Hematopoietic multipotent progenitor cell treated with erythropoietin and hydrocortisone succinate and interleukin-3 and kit ligand, for 8 days (in vitro differentiated cells): ENCODE results near the gene MARCHF10.

Experiments
- DNase-seq: peaks from one replicate; pipeline ENCODE4 v3.0.0-alpha.2; 2015

MARCHF10 gene

DNA sequence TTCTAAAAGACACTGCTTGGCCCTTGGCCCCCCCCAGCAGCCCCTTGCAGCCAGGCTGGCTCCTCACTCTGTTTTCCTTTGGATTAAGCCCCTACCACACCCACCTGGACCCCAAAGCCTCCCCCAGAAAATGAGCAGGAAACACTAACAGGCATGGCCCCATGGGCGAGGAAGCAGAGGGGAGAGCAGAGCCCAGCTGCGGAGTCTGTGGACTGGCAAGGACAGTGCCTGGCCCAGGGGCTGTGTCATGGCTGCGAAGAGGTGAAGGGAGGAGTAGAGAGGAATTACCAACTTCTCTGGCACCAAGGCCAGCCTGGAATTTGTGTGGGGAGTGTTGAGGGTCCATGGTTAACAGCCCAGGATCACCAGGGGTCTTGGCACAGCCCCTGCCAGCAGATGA lies 133.3 kb downstream of the MARCHF10 start:
- DNase-seq: no peak

DNA sequence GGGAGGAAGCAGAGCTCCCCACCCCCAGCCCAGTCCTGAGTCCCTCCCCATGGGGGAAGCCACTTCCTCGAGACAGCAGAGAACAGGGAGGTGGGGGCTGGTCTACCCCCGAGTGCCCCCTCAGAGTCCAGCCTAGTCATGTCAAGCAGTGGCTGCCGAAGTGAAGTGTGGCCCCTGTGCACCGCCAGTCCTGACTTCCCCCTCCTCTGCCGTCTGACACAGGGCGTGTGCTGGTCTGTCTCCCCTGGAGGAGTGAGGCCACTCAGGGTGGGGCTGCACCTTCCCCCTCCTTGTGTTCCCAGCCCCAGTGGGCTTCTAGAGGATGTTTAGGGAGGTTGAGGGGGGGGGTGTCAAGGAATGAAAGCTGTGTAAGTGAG lies 133.8 kb downstream of the MARCHF10 start:
- no peak for DNase-seq

DNA sequence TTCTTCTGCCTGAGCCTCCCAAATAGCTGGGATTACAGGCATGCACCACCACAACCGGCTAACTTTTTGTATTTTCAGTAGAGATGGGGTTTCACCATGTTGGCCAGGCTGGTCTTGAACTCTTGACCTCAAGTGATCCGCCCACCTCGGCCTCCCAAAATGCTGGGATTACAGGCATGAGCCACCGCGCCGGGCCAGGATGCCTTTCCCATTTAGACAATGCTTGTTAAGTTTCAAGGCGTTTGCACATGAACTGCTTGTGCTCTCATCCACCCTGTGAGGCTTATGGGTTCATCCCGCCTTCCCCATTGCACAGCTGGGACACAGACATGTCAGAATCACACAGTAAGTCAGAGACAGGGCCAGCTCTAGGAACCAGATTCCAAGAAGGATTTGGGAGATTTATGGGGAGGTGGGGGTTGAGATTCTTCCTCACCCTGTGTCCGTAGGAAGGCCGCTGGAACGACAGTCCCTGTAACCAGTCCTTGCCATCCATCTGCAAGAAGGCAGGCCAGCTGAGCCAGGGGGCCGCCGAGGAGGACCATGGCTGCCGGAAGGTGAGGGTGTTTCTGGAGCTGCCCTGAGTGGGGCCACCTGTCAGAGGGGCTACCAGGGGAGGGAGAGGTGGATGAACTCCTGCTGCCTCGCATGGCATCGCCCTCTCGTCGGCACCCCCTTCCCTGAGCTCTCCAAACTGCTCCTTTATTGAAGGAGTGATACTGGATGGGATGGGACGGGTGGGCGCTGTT lies 134.3 kb downstream of the MARCHF10 start:
- no peak for DNase-seq

GRCh38 chr17:62672957-62673356 lies 135.2 kb downstream of the MARCHF10 start:
- DNase-seq: no peak

- no peak for DNase-seq
Measured at GRCh38 chr17:62671553-62671952, 136.6 kb downstream of the MARCHF10 start.

DNA sequence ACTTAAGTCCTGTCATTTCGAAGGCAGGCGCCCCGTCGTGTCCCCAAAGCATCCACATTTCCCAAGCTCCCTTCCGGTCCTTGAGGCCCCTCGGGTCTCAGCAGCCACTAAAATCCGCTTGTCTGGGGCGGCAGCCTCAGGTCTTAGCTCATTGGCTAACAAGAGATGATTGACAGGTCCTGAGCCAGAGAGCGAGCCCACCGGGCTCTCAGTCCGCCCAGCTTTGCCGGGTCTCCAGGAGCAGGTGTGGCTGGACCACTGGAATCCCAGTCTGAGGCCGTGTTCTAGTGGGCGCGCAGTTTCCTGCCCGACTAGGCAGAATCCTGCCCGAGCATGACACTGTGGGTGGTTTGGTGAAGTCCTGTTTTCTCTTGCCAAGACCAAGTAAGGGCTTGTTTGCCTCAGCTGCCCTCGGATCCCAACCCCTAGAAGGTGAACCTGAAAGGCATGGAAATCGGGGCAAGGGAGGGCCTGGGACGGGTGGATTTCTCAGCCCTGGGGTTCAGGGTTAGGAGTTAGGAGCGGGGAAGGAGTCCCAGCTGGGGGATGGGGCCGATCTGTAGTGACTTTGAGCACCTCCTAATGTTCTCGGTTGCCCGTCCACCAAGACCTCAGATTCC lies 137.8 kb downstream of the MARCHF10 start:
- DNase-seq: no peak

DNA sequence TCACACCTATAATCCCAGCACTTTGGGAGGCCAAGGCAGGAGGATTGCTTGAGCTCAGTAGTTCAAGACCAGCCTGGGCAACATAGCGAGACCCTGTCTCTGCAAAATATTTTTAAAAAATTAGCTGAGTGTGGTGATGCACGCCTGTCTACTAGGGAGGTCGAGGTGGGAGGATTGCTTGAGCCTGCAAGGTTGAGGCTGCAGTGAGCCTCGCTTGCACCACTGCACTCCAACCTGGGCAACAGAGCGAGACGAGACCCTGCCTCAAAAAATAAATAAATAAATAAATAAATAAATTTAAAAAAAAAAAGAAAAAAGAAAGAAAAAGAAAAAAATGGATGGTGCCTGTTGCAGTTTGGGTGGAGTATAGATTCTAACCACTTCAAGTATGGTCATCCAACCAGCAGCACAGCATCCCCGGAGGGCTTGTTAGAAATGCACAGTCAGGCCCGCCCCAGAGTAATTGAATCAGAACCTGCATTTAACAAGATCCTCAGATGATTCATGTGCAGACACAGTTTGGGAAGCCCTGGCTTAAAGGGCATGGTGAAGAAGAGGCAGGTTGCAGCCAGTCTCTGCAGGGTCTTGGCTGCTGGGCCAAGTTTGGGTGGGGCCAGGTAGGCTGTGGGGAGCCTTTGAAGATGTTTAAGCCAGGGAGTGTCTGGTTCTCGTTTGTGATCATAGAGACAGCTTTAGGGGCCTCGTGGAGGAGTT lies 139.9 kb downstream of the MARCHF10 start:
- no peak for DNase-seq

GRCh38 chr17:62666801-62667591 lies 141.1 kb downstream of the MARCHF10 start:
- no peak for DNase-seq

GRCh38 chr17:62666061-62666800 lies 141.9 kb downstream of the MARCHF10 start:
- DNase-seq: no peak

DNA sequence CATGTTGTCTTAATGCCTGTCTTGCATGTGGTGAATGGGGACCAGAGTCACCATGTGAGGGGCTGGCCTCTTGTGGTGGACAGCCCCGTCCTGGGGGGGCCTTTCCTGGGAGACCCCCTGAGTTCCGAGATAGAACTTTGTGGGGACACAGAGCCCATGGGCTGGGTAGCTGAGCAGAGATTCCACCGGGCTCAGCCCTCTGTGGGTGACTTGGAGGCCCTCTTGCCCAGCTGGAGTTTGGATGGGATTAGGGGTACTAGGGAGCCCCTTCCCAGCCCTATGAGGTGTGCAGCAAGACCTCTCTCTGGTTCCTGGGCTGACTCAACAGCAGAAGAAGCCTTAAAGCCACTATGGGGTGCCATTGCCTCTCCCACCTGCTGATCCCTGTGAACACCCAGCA lies 142.5 kb downstream of the MARCHF10 start:
- no peak for DNase-seq

- no peak for DNase-seq
Measured at GRCh38 chr17:62664336-62665120, 143.6 kb downstream of the MARCHF10 start.

GRCh38 chr17:62663304-62663703 lies 144.8 kb downstream of the MARCHF10 start:
- DNase-seq: no peak

DNA sequence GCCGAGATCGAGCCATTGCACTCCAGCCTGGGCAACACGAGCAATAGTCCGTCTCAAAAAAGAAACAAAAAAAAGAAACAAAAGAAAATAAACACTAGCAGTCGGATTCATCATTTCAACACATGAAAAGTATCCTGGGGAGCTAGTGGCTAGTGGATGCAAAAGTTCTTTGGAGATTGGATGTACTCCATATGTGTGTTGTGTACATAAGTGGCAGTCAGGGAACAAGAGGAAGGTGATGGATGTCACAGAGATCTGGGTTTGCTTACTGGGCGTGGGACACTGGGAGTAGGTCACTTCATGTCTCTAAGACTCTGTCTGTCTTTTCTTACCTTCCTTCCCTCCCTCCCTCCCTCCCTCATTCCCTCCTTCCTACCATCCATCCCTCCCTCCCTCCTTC lies 145.3 kb downstream of the MARCHF10 start:
- DNase-seq: no peak

- no peak for DNase-seq
Measured at GRCh38 chr17:62661337-62661736, 146.8 kb downstream of the MARCHF10 start.

GRCh38 chr17:62660629-62661118 lies 147.4 kb downstream of the MARCHF10 start:
- no peak for DNase-seq

- no peak for DNase-seq
Measured at GRCh38 chr17:62658136-62658920, 149.8 kb downstream of the MARCHF10 start.

- no peak for DNase-seq
Measured at GRCh38 chr17:62657690-62658089, 150.4 kb downstream of the MARCHF10 start.

DNA sequence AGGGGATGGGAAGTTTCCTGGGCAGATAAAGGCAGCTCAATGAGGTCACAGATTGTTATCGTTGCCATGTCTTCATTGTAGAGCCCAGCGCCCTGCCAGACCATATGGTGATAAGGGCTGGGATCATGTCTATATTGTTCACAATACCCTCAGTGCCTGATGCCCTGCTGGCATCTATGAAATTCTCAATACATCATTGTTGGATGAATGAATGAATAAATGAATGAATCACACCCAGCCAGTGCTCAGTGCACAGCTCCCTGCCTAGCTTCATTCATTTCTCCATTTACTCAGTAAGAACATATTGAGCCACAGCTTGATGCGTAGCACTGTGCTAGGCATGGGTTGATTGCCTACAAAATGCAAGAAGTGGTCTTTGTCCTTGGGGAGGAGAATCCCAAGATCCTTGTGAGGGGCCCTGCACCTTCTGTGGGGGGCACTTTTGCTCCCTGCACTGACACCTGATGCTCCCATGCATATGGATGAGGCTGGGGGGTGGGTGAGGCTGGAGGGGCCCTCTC lies 150.9 kb downstream of the MARCHF10 start:
- DNase-seq: no peak

DNA sequence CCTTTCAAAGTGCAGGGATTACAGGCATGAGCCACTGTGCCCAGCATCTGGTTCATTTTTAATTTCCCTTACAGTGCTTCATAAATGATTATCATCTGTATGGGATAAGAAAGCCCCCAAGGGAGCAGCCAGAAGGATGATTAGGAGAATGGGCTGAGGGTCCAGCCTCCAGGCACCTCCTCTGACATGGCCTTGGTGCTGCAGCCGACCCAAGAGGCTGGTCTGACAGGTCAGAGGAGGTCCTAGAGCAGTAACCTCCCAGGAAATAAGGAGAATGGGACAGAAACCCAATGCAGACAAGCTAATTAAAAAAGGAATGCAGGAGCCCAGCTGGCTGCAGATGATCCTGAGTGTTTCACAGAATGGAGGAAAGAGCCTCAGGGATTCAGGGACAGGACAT lies 151.7 kb downstream of the MARCHF10 start:
- no peak for DNase-seq

DNA sequence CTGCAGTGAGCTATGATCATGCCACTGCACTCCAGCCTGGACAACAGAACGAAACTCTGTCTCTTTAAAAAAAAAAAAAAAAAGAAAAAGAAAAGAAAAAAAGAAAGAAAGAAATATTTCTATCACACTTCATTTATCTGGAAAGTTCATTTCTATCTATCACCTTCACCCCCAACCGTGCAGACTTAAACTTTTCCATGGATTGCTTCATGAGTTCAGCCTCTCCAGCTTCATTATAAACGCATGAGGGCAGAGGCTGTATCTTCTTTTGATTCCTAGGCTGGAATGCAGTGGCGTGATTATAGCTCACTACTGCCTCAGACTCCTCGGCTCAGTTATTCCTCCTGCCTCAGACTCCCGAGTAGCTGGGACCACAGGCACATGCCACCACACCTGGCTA lies 152.5 kb downstream of the MARCHF10 start:
- no peak for DNase-seq
